Fibroblast of peridontal ligament (primary cell): Measurements from ENCODE around the gene GABRD.
"Not testable (repeated sequence)": the region's sequence is repeated elsewhere in the genome, so short reads cannot be mapped to it uniquely, and the experiment has no call there.

ENCODE experiments used
- DNase-seq: peaks from one replicate; pipeline ENCODE4 v3.0.0-alpha.2; 2010; ENCODE audit errors: extremely low read depth

Gene GABRD

GRCh38 chr1:2019172-2019543, at the start of gene GABRD:
Gene GABRD (plus strand): TSS chr1:2019345. CDS start chr1:2019424, 79 bp downstream.
- DNase-seq = no peak

DNA sequence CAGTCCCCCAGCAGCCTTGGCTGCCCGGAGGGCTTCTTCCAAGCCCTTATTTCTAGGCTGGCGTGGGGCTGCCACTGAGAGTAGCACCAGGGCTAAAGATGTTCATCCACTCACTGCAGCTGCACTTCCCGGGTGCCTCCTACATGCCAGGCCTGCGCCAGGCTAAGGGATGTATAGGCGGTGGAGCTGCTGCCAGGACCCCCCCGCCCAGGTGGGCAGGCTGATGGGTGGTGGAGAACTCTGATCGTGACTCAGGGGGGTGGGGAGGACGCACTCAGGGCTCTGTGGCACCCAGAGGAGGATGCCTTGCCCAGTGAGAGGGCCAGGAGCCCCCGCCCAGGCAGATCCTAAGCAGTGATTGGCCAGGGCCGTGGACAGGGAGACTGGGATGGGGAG, 49.6 kb upstream of the GABRD start:
- no peak for DNase-seq

- no peak for DNase-seq
These were observed 49.0 kb upstream of the GABRD start for GRCh38 chr1:1969953-1970716.

GRCh38 chr1:1971017-1971416, 48.1 kb upstream of the GABRD start:
- no peak for DNase-seq

GRCh38 chr1:1971688-1972087, 47.5 kb upstream of the GABRD start:
- no peak for DNase-seq

DNA sequence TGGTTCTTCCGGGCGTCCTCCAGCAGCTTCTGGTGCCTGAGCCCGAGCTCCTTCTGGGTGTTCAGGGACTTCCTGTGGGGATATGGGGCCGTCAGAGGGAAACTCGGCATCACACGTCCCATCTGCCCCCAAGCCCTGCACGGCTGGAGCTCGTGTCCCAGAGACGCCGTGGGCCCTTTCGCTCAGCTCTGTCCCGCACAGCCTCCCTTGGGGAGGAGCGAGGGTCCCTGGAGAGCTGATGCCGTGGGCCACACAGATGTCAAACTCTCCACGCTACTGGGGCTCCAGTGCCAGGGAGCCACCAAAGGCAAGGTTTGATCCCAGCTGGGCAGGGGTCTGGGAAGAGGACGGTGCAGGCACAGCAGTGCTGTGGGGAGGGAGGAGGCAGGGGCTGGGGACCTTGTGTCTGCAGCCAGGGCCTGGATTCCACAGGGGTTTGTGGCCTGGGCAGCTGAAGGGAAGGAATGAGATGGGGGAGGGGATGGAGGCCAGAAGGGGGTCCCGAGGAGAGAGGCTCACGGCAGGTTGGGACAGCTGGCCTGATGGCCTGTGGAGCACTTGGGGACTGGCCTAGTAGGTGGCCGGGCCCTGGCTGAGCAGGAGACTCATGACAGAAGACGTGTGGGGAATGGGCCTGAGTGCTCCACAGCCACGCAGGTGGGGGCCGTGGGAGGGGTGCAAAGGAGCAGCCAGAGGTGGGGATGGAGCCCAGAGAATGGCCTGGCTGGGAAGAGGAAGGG, 46.0 kb upstream of the GABRD start:
- no peak for DNase-seq

GRCh38 chr1:1973716-1974642, 45.2 kb upstream of the GABRD start:
- DNase-seq = no peak

- no peak for DNase-seq
These were observed 44.3 kb upstream of the GABRD start for GRCh38 chr1:1974834-1975233.

DNA sequence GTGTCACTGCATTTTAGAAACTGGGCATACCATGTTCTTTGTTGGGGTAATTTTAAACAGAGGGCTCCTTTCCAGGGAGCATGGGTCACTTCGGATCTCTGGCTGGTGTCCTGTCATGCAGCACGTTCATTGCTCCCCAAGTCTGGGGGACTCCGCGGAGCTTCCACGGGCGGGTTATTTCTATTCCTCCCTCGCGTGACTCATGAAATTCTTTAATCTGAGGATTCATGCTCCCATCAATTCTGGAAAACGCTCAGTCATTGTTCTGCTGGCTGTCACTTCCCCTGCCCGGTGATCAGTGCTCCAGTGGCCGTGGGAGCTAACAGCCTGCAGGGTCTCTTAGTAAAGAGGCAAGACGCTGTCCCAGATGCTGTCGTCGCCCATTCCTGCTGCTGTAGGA, 43.6 kb upstream of the GABRD start:
- no peak for DNase-seq

DNA sequence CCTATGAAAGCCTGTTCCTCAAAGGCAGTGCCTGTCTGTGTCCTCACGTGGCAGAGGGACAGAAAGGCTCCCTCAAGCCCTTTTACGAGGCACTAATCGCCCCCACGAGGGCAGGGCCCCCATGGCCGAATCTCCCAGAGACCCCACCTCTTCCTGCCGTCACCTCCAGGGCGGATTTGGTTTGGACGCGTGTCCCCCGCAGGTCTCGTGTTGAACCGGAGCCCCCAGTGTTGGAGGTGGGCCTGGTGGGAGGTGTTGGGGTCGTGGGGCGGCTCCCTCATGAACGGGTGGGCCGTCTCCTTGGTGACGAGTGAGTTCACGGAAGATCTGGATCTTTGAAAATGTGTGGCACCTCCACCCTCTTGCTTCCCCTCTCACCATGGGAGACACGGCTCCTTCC, 43.1 kb upstream of the GABRD start:
- DNase-seq = no peak

- DNase-seq = no peak
These were observed 41.0 kb upstream of the GABRD start for GRCh38 chr1:1978108-1978507.

- not testable (repeated sequence) for DNase-seq
These were observed 40.3 kb upstream of the GABRD start for GRCh38 chr1:1978690-1979481.

DNA sequence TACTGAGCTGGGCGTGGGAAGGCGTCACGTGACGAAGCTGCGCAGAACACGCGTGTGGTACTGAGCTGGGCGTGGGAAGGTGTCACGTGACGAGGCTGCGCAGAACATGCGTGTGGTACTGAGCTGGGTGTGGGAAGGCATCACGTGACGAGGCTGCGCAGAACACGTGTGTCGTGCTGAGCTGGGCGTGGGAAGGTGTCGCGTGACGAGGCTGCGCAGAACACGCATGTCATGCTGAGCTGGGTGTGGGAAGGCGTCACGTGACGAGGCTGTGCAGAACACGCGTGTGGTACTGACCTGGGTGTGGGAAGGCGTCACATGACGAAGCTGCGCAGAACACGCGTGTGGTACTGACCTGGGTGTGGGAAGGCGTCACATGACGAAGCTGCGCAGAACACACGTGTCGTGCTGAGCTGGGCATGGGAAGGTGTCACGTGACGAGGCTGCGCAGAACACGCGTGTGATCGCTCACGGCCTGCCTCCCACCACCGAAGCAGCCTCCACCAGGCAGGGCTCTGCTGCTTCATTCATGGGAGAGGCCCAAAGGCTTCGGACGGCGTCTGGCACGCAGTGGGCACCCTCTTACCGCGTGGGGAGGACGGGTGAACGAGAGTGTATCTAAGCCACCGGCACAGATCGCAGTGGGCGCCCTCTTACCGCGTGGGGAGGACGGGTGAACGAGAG, 39.5 kb upstream of the GABRD start:
- DNase-seq = no peak

- DNase-seq = no peak
These were observed 38.5 kb upstream of the GABRD start for GRCh38 chr1:1980467-1981141.

GRCh38 chr1:1981142-1981500, 38.0 kb upstream of the GABRD start:
- no peak for DNase-seq

GRCh38 chr1:1981631-1982327, 37.4 kb upstream of the GABRD start:
- not testable (repeated sequence) for DNase-seq

- no peak for DNase-seq
These were observed 36.5 kb upstream of the GABRD start for GRCh38 chr1:1982379-1983232.

GRCh38 chr1:1984560-1985070, 34.5 kb upstream of the GABRD start:
- DNase-seq = no peak
